ENCODE results near the gene CELSR2.

CELSR2 gene

GRCh38 chr1:109293026-109293425, 43.7 kb downstream of the CELSR2 start:
- ATAC-seq (ENCODE audit: low read depth) (no peak), DNase-seq (ENCODE audit: low spot score) (no peak)
- Histone ChIP-seq H3K4me3 (ENCODE audit: severe bottlenecking) (no peak overlapping the region), H3K9me3 (ENCODE audit: severe bottlenecking) (no peaks in the 10 kb centered on the region), H3K27me3 (ENCODE audit: insufficient read depth, poor library complexity, severe bottlenecking) (no peaks in the 10 kb centered on the region), H3K27ac (ENCODE audit: poor library complexity, severe bottlenecking) (no peak overlapping the region), H3K36me3 (ENCODE audit: low read depth) (no peaks in the 10 kb centered on the region), H3K4me1 (ENCODE audit: insufficient read depth, poor library complexity, severe bottlenecking) (peaks cover 6% of the 10 kb centered on the region)
- TF ChIP-seq CTCF (IDR thresholded peaks at IDR 0.05; ENCODE audit: poor library complexity, severe bottlenecking) = no peak

- Histone ChIP-seq H3K4me1 (ENCODE audit: insufficient read depth, poor library complexity, severe bottlenecking) (peaks cover 12% of the 10 kb centered on the region), H3K4me3 (ENCODE audit: severe bottlenecking) (no peak overlapping the region), H3K9me3 (ENCODE audit: severe bottlenecking) (no peaks in the 10 kb centered on the region), H3K36me3 (ENCODE audit: low read depth) (no peaks in the 10 kb centered on the region), H3K27ac (ENCODE audit: poor library complexity, severe bottlenecking) (no peak overlapping the region), H3K27me3 (ENCODE audit: insufficient read depth, poor library complexity, severe bottlenecking) (no peaks in the 10 kb centered on the region)
- DNase-seq (ENCODE audit: low spot score) (no peak), ATAC-seq (ENCODE audit: low read depth) (no peak)
- TF ChIP-seq CTCF (IDR thresholded peaks at IDR 0.05; ENCODE audit: poor library complexity, severe bottlenecking) = no peak
Measured at GRCh38 chr1:109294481-109294880, 45.1 kb downstream of the CELSR2 start.

- H3K27me3 ChIP-seq (ENCODE audit: insufficient read depth, poor library complexity, severe bottlenecking) = no peaks in the 10 kb centered on the region
- no peak for ATAC-seq (ENCODE audit: low read depth)
Measured at GRCh38 chr1:109295712-109296415, 46.5 kb downstream of the CELSR2 start.

DNA sequence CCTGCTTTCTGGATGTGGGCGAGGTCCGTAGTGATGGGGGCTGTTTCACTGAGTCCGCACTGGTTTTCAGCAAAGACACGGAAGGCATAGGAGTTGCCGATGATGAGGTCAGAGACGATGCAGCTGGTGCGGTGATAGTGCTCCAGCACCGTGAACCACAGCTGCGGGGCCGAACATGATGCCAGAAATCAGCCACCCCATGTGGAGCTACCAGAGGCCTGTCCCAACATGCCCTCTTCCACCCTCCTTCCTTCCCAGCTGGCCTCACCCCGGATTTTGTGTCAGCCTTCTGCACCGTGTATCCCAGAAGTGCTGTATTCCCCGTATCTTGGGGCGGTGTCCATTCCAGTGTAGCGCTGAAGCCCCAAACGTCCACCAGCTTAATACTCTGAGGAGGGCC, 47.4 kb downstream of the CELSR2 start:
- Histone ChIP-seq H3K9me3 (ENCODE audit: severe bottlenecking) (no peaks in the 10 kb centered on the region), H3K4me1 (ENCODE audit: insufficient read depth, poor library complexity, severe bottlenecking) (peaks cover 12% of the 10 kb centered on the region), H3K36me3 (ENCODE audit: low read depth) (no peaks in the 10 kb centered on the region), H3K27me3 (ENCODE audit: insufficient read depth, poor library complexity, severe bottlenecking) (no peaks in the 10 kb centered on the region), H3K27ac (ENCODE audit: poor library complexity, severe bottlenecking) (no peak overlapping the region), H3K4me3 (ENCODE audit: severe bottlenecking) (no peak overlapping the region)
- DNase-seq (ENCODE audit: low spot score) = no peak
- ATAC-seq (ENCODE audit: low read depth) = no peak
- no peak for TF ChIP-seq CTCF (IDR thresholded peaks at IDR 0.05; ENCODE audit: poor library complexity, severe bottlenecking)

More at GRCh38 chr1:109295712-109296415, 46.5 kb downstream of the CELSR2 start:
- peaks cover 12% of the 10 kb centered on the region for H3K4me1 ChIP-seq (ENCODE audit: insufficient read depth, poor library complexity, severe bottlenecking)
- H3K4me3 ChIP-seq (ENCODE audit: severe bottlenecking) = no peak overlapping the region
- H3K9me3 ChIP-seq (ENCODE audit: severe bottlenecking) = no peaks in the 10 kb centered on the region
- no peak overlapping the region for H3K27ac ChIP-seq (ENCODE audit: poor library complexity, severe bottlenecking)
- no peaks in the 10 kb centered on the region for H3K36me3 ChIP-seq (ENCODE audit: low read depth)
- DNase-seq (ENCODE audit: low spot score) = no peak
- TF ChIP-seq CTCF (IDR thresholded peaks at IDR 0.05; ENCODE audit: poor library complexity, severe bottlenecking) = no peak
